Omental fat pad (tissue), 4 donors: ENCODE measurements around the gene SLC9B1. TPM values are rescaled to one million over a fixed set of nuclear protein-coding genes. Genes with fewer than 3 reads are reported as not detected.

ENCODE experiments used
- ATAC-seq: fragments of 150-250 bp; one replicate; pipeline ENCODE4 v1.9.1; 2016; ENCODE audit warnings: mild to moderate bottlenecking, moderate library complexity; ENCODE audit not compliant: low FRiP score
- DNase-seq: peaks from one replicate; pipeline ENCODE4 v3.0.0-alpha.2; 2019; ENCODE audit warnings: low spot score
- CTCF ChIP-seq, 3 donors: fragments of 450-650 bp; IDR thresholded peaks; one replicate each; pipeline ENCODE4 v1.5.1; 2016 to 2017; ENCODE audit warnings: antibody characterized with exemption in 3 of 3, mild to moderate bottlenecking in 3 of 3, moderate library complexity in 2 of 3
- total RNA-seq, 4 donors: library from RNA; depleted of rRNA; stranded (reverse); fragments of >200 nt; gene quantifications; one replicate each; pipeline ENCODE4 v1.1.0, GENCODE V29; 2016

Gene SLC9B1
- total RNA-seq, 4 donors from 2014 or later, result 0.37 to 1.2 (median 0.83) TPM

DNA sequence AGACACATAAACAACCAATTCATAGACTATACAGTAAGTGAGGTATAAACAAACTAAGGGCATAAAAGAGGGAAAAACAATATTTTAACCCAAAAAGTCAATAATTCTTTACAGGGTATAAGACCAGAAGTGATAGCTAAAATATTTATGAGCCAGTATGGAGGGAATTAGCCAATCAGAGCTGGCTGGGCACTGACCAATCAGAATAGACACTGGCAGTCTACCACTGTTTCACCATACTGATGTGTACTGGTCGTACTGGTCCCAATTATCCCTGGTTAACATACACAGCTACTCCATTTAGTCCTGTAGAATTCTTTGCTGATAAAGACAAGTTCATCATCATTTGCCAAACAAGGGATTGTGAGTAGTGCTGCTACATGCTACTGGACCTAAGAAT is 9.8 kb upstream of the SLC9B1 start:
- ATAC-seq (no peak), DNase-seq (no peak)
- no peak for TF ChIP-seq CTCF (IDR thresholded peaks at IDR 0.05)

DNA sequence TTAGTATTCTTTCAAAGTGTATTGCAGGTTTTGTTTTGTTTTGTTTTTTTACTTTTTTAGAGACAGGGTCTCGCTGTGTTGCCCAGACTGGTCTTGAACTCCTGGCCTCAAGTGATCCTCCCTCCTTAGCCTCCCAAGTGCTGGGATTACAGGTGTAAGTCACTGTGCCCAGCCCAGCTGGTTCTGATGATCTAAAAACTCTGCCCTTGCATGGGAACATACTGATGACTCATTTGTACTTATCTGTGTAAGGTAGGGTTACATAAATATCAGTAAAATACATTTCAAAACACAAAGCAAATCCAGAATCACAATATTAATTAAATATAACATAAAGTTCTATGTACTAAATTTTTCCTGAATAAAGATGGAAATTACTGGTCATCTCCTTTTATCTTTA is 7.4 kb upstream of the SLC9B1 start:
- ATAC-seq, result no peak
- no peak for TF ChIP-seq CTCF (IDR thresholded peaks at IDR 0.05)
- DNase-seq, result no peak

- no peak for TF ChIP-seq CTCF (IDR thresholded peaks at IDR 0.05)
- DNase-seq, result no peak
- ATAC-seq, result no peak
Observed at GRCh38 chr4:103024996-103025395, 5.5 kb upstream of the SLC9B1 start.

DNA sequence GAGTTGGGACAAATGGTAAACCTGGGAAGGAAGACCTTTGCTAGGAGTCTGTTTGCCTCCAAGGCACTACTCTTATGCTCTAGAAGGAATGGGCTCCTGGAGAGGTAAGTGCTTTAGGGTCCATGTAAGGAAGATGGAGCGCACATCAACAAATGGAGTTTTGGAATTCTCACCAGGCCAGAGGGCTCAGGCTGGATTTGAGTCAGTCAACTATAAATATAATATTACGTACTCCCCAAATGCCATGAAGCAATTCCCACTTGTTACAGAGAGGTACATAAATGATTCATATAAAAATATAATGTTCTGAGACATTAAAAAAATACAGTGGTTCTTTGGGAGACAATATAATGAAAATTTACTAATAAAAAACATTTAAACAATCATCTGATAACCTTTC is 1.6 kb upstream of the SLC9B1 start:
- ATAC-seq (no peak), DNase-seq (no peak)
- TF ChIP-seq CTCF (IDR thresholded peaks at IDR 0.05), result no peak

GRCh38 chr4:103018391-103019307 is 856 bp downstream of the SLC9B1 start:
- DNase-seq, result no peak
- TF ChIP-seq CTCF (IDR thresholded peaks at IDR 0.05), result no peak
- no peak for ATAC-seq

- DNase-seq (no peak), ATAC-seq (no peak)
- no peak for TF ChIP-seq CTCF (IDR thresholded peaks at IDR 0.05)
Observed at GRCh38 chr4:103012551-103012950, 7.0 kb downstream of the SLC9B1 start.

- no peak for DNase-seq
- no peak for TF ChIP-seq CTCF (IDR thresholded peaks at IDR 0.05)
- peak; percentile 69 for ATAC-seq
Observed at GRCh38 chr4:103012060-103012459, 7.4 kb downstream of the SLC9B1 start.
